GM12878 (cell line): ENCODE data around the gene CCDC85B.

Experiments used
- BRCA1 ChIP-seq: IDR thresholded peaks from 2 replicates; pipeline ENCODE4 v1.6.1; 2011; ENCODE audit warnings: low read depth, low read length, improper control_type of control experiment
- CHD2 ChIP-seq: IDR thresholded peaks from 2 replicates; pipeline ENCODE4 v1.6.1; 2011; ENCODE audit warnings: low read depth, low read length, improper control_type of control experiment, borderline replicate concordance
- CHD4 ChIP-seq: fragments of 200-600 bp; sonication (generic); IDR thresholded peaks from 2 replicates; pipeline ENCODE4 v1.6.1; 2016; ENCODE audit warnings: mild to moderate bottlenecking
- EZH2 ChIP-seq: IDR thresholded peaks from 2 replicates; pipeline ENCODE4 v1.6.1; 2012; ENCODE audit warnings: low read depth, mild to moderate bottlenecking, control low read depth, inconsistent platforms, low read length, borderline replicate concordance; ENCODE audit not compliant: control insufficient read depth
- FOS ChIP-seq: IDR thresholded peaks from 3 replicates; pipeline ENCODE4 v1.6.1; 2011; ENCODE audit warnings: borderline replicate concordance; ENCODE audit not compliant: insufficient read length; ENCODE audit errors: extremely low read depth
- FOXK2 ChIP-seq: fragments of 450-650 bp; IDR thresholded peaks from 2 replicates; pipeline ENCODE4 v1.6.1; 2017; ENCODE audit warnings: mild to moderate bottlenecking, moderate library complexity
- NFYB ChIP-seq: IDR thresholded peaks from 2 replicates; pipeline ENCODE4 v1.6.1; 2011; ENCODE audit warnings: low read depth, mild to moderate bottlenecking, low read length, improper control_type of control experiment, moderate library complexity; ENCODE audit not compliant: insufficient read depth
- NRF1 ChIP-seq: conservative IDR thresholded peaks from 2 replicates; pipeline ENCODE4 v1.6.1; 2011; ENCODE audit warnings: mild to moderate bottlenecking, low read depth, low read length, improper control_type of control experiment
- POLR2A ChIP-seq: IDR thresholded peaks from 2 replicates; pipeline ENCODE4 v1.6.1; 2011; ENCODE audit warnings: low read depth, mild to moderate bottlenecking, low read length
- RFX5 ChIP-seq: IDR thresholded peaks from 2 replicates; pipeline ENCODE4 v1.6.1; 2011; ENCODE audit warnings: low read depth, low read length, improper control_type of control experiment
- TBL1XR1 ChIP-seq: IDR thresholded peaks from 2 replicates; pipeline ENCODE4 v1.6.1; 2012; ENCODE audit warnings: low read depth, low read length, improper control_type of control experiment
- TF ChIP-seq, protein P1 (sequence below), 3 experiments: IDR thresholded peaks in 2 of 3; conservative IDR thresholded peaks in 1 of 3; 2 replicates each; pipeline ENCODE4 v1.5.1; 2011; ENCODE audit warnings: low read depth in 3 of 3, low read length in 3 of 3, mild to moderate bottlenecking in 3 of 3, control low read depth in 2 of 3, moderate library complexity in 2 of 3, inconsistent platforms in 1 of 3, mixed read lengths in 1 of 3; ENCODE audit not compliant: control insufficient read depth in 2 of 3, insufficient read depth in 1 of 3; ENCODE audit errors: extremely low read depth in 1 of 3
- TF ChIP-seq, protein P2 (sequence below): IDR thresholded peaks from 2 replicates; pipeline ENCODE4 v1.6.1; 2012; ENCODE audit warnings: low read depth, low read length, improper control_type of control experiment

DNA sequence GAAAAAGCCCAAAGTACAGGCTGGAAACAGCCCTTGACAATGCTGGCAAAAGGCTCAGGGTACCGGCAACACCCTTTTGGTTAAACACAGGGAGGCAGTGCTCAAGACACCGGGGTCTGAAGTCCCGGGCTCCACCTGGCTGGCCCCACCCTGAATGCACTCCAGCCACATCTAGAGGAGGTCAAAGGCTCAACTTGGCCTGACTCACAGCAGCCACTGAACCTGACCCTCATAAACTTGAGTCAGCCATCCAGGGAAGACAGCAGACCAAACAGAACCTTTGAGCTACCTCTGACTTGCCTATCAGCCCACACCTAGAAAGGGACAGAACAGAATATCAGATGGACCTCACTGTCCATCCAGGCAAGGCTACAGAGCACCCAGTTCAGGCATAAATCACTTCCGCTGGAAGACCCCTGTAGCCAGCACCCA, 36.3 kb upstream of the CCDC85B start:
- TF ChIP-seq POLR2A (no peak; the same call in 1 of the 2 replicates), CHD4 (no peak), BRCA1 (no peak), FOXK2 (no peak), NRF1 (no peak), NFYB (no peak), TBL1XR1 (no peak), CHD2 (no peak), EZH2 (no peak), FOS (no peak), RFX5 (no peak)
- TF ChIP-seq, protein P1, sequence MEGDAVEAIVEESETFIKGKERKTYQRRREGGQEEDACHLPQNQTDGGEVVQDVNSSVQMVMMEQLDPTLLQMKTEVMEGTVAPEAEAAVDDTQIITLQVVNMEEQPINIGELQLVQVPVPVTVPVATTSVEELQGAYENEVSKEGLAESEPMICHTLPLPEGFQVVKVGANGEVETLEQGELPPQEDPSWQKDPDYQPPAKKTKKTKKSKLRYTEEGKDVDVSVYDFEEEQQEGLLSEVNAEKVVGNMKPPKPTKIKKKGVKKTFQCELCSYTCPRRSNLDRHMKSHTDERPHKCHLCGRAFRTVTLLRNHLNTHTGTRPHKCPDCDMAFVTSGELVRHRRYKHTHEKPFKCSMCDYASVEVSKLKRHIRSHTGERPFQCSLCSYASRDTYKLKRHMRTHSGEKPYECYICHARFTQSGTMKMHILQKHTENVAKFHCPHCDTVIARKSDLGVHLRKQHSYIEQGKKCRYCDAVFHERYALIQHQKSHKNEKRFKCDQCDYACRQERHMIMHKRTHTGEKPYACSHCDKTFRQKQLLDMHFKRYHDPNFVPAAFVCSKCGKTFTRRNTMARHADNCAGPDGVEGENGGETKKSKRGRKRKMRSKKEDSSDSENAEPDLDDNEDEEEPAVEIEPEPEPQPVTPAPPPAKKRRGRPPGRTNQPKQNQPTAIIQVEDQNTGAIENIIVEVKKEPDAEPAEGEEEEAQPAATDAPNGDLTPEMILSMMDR (IDR thresholded peaks at IDR 0.05 in 2 of 3, conservative IDR thresholded peaks at IDR 0.05 in 1 of 3; ENCODE audit: control insufficient read depth in 2 of 3, extremely low read depth in 1 of 3, insufficient read depth in 1 of 3, low read depth in 3 of 3, low read length in 3 of 3) = no peak
- TF ChIP-seq, protein P2, sequence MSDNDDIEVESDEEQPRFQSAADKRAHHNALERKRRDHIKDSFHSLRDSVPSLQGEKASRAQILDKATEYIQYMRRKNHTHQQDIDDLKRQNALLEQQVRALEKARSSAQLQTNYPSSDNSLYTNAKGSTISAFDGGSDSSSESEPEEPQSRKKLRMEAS = no peak
